Measurements from ENCODE around the gene ZMYM2.

The ZMYM2 gene

GRCh38 chr13:20093951-20094350, 135.4 kb downstream of the ZMYM2 start:
- H3K79me2 ChIP-seq (ENCODE audit: low read length), result no peaks in the 10 kb centered on the region
- no peaks in the 10 kb centered on the region for H4K20me1 ChIP-seq (ENCODE audit: insufficient read depth, low read length)
- H3K4me3 ChIP-seq (ENCODE audit: low read length), result no peak overlapping the region
- H3K9ac ChIP-seq (ENCODE audit: low read length), result no peak overlapping the region
- TF ChIP-seq CTCF (IDR thresholded peaks at IDR 0.05; ENCODE audit: low read depth, low read length), result no peak
- no peak for TF ChIP-seq EZH2phosphoT487 (IDR thresholded peaks at IDR 0.05; ENCODE audit: low read depth)
- no peaks in the 10 kb centered on the region for H3K4me1 ChIP-seq (ENCODE audit: low read length)
- no peaks in the 10 kb centered on the region for H3K9me3 ChIP-seq (ENCODE audit: insufficient read depth, low read length)
- H3K36me3 ChIP-seq (replicated peaks; ENCODE audit: low read depth, low read length), result peaks cover 6% of the 10 kb centered on the region
- H3K27me3 ChIP-seq (ENCODE audit: low read depth, low read length), result 0 out of 2 replicates have a peak, but pooled peaks cover 3% of the 10 kb centered on the region
- no peak overlapping the region for H3K27ac ChIP-seq (ENCODE audit: low read length)
- H2AFZ ChIP-seq (ENCODE audit: low read depth, low read length), result no peak overlapping the region
- no peak overlapping the region for H3K4me2 ChIP-seq (ENCODE audit: low read length)

GRCh38 chr13:20099319-20099718, 140.8 kb downstream of the ZMYM2 start:
- Histone ChIP-seq H3K36me3 (replicated peaks; ENCODE audit: low read depth, low read length) (no peaks in the 10 kb centered on the region), H3K9ac (ENCODE audit: low read length) (no peak overlapping the region), H3K4me3 (ENCODE audit: low read length) (no peak overlapping the region), H3K9me3 (ENCODE audit: insufficient read depth, low read length) (no peaks in the 10 kb centered on the region), H4K20me1 (ENCODE audit: insufficient read depth, low read length) (no peaks in the 10 kb centered on the region), H3K4me1 (ENCODE audit: low read length) (no peaks in the 10 kb centered on the region), H3K4me2 (ENCODE audit: low read length) (no peak overlapping the region), H3K79me2 (ENCODE audit: low read length) (no peaks in the 10 kb centered on the region), H2AFZ (ENCODE audit: low read depth, low read length) (no peak overlapping the region), H3K27me3 (ENCODE audit: low read depth, low read length) (peaks cover 20% of the 10 kb centered on the region), H3K27ac (ENCODE audit: low read length) (no peak overlapping the region)
- TF ChIP-seq CTCF (IDR thresholded peaks at IDR 0.05; ENCODE audit: low read depth, low read length), result no peak
- TF ChIP-seq EZH2phosphoT487 (IDR thresholded peaks at IDR 0.05; ENCODE audit: low read depth), result no peak

- no peaks in the 10 kb centered on the region for H3K9me3 ChIP-seq (ENCODE audit: insufficient read depth, low read length)
- no peak overlapping the region for H2AFZ ChIP-seq (ENCODE audit: low read depth, low read length)
- no peaks in the 10 kb centered on the region for H4K20me1 ChIP-seq (ENCODE audit: insufficient read depth, low read length)
- H3K79me2 ChIP-seq (ENCODE audit: low read length), result no peaks in the 10 kb centered on the region
- TF ChIP-seq EZH2phosphoT487 (IDR thresholded peaks at IDR 0.05; ENCODE audit: low read depth), result no peak
- no peak for TF ChIP-seq CTCF (IDR thresholded peaks at IDR 0.05; ENCODE audit: low read depth, low read length)
- H3K27me3 ChIP-seq (ENCODE audit: low read depth, low read length), result peaks cover 22% of the 10 kb centered on the region
- no peak overlapping the region for H3K4me3 ChIP-seq (ENCODE audit: low read length)
- no peak overlapping the region for H3K4me2 ChIP-seq (ENCODE audit: low read length)
- no peaks in the 10 kb centered on the region for H3K4me1 ChIP-seq (ENCODE audit: low read length)
- H3K36me3 ChIP-seq (replicated peaks; ENCODE audit: low read depth, low read length), result no peaks in the 10 kb centered on the region
- H3K27ac ChIP-seq (ENCODE audit: low read length), result no peak overlapping the region
- no peak overlapping the region for H3K9ac ChIP-seq (ENCODE audit: low read length)
Measured at GRCh38 chr13:20101467-20102316, 143.2 kb downstream of the ZMYM2 start.

- H3K27ac ChIP-seq (ENCODE audit: low read length), result no peak overlapping the region
- no peaks in the 10 kb centered on the region for H3K9me3 ChIP-seq (ENCODE audit: insufficient read depth, low read length)
- TF ChIP-seq CTCF (IDR thresholded peaks at IDR 0.05; ENCODE audit: low read depth, low read length) (no peak), EZH2phosphoT487 (IDR thresholded peaks at IDR 0.05; ENCODE audit: low read depth) (no peak)
- H3K36me3 ChIP-seq (replicated peaks; ENCODE audit: low read depth, low read length), result no peaks in the 10 kb centered on the region
- H3K79me2 ChIP-seq (ENCODE audit: low read length), result no peaks in the 10 kb centered on the region
- H3K9ac ChIP-seq (ENCODE audit: low read length), result no peak overlapping the region
- peaks cover 30% of the 10 kb centered on the region for H3K27me3 ChIP-seq (ENCODE audit: low read depth, low read length)
- H4K20me1 ChIP-seq (ENCODE audit: insufficient read depth, low read length), result no peaks in the 10 kb centered on the region
- no peak overlapping the region for H3K4me3 ChIP-seq (ENCODE audit: low read length)
- H3K4me2 ChIP-seq (ENCODE audit: low read length), result no peak overlapping the region
- no peaks in the 10 kb centered on the region for H3K4me1 ChIP-seq (ENCODE audit: low read length)
- H2AFZ ChIP-seq (ENCODE audit: low read depth, low read length), result no peak overlapping the region
Measured at GRCh38 chr13:20102525-20103180, 144.1 kb downstream of the ZMYM2 start.

Data from OCI-LY3 (cell line).